CMK (cell line): ENCODE measurements around the gene CFAP65.

Experiments used
- DNase-seq: peaks from one replicate; pipeline ENCODE4 v3.0.0-alpha.2; 2010; ENCODE audit warnings: low read depth

CFAP65 gene

DNA sequence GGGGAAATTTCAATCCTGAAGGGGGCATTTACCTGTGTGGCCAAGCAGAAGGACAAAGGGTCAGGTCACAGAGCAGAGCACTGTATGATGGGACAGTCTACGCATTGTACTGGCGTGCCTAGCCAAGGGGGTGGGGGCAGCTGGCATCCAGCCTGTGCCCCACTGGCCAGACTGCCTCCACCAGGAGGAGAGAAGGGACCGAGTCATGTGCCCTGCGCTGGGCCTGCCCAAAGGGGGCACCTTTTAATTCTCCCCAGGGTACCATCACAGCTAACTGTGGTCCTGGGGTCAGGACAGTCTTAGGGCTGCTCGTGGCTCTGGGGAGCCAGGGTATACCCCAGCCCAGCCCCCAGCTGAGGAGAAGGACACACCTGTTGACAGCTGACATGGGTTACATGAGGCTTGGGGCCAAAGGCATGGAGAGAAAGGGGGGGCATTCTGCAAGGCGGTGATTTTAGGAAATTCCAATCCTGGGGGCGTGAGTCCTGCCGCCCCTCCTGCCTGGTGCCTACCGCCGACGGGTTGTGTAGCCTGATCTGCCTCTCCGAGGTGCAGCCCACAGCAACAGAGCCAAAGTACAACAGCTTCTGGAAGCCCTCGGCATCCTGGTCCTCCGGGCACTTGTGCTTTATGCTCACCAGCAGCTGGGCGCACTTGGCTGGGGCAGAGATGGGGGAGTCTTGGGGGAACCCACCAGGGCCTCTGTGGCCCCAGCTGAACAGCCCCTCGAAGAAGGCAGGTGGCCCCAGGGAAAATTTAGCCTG, 11.0 kb downstream of the CFAP65 start:
- DNase-seq, result no peak

DNA sequence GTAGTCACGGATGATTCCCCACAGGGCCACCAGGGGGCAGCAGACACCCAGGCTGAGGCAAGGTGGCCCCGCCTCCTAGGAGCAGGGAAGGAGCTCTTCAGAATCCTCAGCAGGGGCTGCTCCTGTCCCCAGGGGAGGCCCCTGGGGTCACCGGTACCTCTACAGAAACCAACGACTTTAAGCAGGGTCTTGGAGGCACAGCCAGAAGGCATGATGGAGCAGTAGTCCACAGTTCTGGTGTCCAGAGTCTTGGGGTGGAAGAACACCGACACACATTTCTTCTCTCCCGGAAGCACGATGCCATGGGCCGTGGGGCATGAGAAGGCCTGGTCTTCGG, 11.5 kb downstream of the CFAP65 start:
- DNase-seq, result peak; percentile 57

DNA sequence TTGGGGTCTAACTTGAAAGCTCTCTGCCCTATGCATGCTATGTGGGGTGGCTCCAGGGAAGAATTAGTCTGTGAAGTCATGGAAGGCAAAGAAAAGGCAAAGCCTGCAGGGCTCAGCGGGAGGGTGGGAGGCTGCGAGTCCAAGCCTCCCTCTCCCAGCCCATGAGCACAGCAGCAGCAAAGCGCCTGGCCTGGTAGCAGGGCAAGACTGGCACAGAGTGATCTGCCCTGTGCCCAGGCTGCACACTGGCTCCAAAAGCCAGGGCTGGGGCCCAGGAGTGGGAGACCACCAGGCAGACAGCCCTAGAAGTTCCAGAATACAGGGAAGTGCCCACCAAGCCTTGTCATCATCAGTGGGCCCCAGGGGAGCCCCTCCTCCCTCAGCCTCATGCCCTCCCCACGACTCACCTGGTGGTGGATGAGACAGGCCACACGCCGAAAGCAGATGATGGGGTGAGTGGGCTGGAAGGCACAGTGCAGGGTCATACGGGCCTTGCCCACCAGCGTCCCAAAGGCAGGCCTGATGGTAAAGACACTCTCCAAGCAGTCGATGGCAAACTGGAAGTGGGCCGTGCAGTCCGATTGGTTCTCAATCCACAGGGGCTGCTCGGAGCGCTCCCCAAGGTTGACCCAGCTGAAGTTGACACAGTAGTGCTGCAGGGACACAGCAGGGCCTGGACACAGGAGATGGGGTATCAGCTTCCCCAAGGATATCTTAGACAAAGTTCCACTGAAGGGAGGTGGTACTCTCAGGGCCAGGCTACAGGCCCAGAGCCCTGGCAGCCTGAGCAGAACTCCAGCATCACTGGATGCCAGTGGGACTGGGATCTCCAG, 12.1 kb downstream of the CFAP65 start:
- DNase-seq, result no peak

DNA sequence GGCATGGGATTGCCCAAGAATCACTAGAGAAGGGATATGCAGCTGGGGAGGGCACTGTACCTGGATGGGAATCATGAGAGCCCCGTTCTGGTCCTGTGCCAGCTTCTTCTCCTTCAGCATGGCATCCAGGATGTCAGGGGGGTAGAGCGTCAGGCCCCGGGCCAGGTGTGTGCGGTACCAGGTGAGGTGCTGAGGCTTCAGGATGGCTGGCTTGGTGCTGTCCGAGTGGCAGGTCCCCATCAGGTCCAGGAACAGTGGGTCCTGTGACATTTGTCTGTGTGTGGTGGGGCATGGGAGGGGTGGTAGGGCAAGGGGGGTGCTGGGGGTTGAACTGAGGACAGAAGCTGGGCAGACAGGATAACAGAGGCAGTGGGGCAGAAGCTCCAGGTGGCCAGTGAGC, 13.2 kb downstream of the CFAP65 start:
- DNase-seq, result no peak

DNA sequence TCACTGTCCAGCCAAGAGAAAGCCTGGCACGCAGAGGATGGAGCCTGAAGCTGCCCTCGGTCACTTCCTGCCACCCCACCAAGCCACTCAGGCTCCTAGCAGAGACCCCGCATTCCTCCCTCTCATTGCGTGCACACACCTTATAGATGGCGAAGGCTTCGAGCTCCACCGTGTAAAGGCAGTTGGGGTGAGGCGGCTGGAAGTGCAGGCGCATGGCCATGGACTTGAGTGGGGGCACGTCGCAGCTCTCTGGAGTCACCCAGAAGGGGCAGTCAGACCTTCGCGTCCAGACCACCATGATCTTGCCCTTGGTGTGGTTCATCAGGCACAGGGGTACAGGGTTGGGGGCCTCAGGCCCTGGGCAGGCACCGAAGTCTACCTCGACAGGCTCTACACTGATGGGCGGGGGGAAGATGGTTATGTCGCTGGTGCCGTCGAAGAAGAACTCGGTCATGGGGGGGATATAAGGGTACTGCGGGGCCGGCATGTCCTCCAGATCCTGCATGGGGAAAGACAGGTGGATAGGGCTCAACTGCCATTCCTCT, 13.7 kb downstream of the CFAP65 start:
- DNase-seq, result no peak

DNA sequence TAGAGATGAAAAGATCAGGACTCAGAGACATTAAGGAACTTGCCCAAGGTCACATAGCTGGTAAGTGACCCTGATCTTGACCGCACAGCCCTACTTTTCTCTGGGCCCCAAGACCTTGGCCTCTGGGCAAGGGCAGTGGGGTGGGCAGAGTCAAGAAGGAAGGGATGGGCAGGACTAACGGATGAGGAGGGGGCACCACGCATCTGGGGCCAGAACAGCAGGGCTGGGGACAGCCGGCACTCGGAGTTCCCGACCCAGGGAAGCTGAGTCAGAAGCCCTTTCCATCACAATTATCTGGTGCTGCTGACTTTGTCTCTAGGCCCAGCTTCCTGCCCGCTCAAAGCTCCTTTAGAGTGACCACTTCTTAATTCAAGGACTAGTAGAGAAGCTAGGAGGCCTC, 14.4 kb downstream of the CFAP65 start:
- DNase-seq, result no peak

DNA sequence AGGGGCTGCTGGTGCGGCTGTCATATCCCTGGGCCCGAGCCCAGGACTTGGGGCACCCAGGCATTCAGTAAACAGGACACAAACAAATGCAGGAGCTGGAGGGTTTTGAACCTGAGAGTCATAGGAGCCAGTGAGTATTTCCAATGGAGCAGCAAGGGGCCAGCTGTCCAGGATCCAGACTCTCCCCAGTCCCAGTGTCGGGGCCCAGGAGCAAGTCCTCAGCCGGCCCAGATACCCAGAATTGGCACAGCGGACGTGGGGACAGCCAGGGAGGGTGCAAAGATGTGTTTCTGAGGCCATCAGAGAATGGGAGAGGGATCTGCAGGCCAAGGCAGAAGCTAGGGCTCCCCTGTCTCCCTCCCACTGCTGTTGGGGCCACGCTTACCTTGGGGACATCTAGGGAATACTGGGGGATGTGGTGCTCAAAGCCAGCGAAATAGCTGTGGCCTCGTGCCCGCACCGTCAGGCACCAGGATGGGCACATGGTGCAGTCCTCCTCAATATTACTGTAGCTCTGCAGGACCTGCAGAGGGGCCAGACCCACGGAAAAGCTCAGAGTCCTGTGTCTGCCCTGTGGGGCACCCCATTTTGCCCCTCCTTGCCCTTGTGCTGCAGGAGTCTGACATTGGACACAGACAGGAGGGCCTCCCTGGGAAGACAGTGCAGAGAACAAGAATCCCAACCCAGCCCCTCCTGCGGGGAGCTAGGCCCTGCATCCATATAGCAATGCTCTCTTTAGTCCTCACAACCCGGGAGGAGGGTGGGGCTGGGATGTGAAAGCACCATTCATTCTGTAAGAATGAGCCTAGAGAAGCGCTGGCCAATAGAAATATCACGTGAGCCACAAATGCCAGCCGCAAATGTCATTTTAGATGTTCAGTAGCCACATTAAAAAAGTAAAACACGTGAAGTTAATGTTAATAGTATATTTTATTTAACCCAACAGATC, 15.4 kb downstream of the CFAP65 start:
- DNase-seq, result no peak

DNA sequence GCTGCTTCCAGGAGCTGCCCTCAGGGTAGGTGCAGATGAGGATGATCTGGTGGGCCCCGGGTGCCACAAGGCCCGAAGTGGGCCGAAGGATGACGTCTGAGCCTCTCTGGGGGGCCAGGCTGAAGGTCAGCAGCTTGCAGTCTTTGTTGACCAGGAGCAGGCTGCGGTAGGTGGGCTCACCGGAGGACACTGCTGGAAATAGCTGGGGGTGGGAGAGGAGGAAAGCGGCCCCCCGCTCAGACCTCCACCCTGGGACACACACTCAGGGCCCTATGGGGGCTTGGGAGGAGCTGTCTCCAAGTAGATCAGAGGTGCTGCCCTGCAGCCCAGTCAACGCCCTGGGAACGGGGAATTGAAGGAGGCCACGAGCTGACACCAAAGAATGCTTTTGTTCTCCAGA, 17.3 kb downstream of the CFAP65 start:
- no peak for DNase-seq

DNA sequence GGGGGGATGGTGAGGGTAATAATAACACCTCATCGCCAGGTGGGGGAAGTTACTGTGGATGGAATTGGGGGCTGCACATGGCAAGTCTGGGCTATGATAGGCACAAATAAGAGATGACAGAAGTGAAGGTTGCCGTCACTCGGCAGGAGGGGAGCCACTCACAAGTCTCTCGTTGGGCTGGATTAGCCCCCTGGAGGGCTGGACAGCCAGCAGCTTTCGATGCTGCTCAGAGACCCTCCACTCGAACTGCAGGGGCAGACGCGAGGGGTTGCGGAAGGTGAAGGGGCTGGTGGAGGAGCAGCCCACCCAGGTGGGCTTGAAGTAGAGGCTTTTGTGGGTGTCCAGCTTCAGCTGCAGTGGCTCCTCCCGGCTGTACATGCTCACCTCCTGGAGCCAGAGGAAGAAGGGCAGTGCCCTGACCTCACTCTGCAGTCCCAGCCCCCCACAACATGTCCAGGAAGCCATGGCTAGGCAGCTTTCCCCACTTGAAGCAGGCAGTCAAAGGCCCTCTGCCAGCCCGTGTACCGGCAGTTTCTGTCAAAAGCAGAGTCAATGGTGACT, 18.2 kb downstream of the CFAP65 start:
- no peak for DNase-seq

DNA sequence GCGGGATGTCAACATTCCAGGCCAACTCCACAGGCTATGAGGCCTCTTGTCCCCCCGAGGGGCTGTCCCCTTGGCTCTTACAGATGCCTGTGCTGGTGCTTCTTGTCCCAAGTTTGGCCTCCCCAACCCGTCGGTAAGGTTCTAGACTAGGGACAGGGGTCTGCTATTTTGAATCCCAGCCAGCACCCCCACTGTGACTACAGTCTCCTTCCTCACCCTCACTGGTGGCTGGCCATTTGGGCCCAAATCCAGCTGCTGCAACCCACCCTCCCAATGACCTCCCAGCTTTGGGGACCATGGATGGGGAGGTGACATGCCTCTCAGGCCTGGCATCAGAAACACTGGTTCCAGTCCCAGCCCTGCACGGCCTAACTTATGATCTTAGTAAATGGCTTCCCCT, 18.7 kb downstream of the CFAP65 start:
- no peak for DNase-seq

DNA sequence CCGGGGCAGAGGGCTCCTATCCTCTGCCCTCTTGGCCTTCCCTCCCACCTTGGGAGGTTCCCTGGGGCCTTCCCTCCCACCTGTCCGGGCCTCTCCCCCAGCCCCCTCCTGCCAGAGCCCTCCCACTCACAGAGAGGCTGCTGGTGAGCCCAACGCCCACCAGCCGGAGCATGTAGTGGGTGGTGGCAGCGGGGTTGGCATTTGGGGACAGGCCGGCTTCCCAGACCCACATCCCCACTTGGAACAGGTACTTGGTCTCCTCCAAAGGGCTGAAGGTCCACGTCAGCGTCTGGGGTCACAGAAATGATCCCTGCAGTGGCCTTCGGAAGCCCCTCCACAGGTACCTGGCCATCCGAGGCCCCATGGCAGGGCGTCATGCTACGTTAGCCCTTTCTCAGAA, 19.3 kb downstream of the CFAP65 start:
- DNase-seq, result no peak

DNA sequence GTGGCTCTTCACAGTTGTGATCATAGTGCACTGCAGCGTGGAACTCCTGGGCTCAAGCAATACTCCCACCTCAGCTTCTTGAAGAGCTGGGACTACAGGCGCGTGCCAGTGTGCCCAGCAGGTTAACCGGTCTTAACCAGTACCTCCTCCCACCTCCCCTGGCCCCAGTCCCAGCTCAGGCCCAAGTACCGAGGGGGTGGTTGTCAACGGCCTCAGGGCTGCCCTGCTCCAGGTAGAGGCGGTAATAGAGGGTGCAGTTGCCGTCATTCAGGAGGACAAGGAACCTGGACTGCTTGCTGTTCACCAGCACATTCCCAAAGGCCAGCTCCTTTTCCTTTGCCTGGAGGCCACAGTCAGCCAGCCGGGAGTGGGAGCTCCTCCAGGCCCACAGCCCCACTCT, 19.7 kb downstream of the CFAP65 start:
- DNase-seq, result no peak

DNA sequence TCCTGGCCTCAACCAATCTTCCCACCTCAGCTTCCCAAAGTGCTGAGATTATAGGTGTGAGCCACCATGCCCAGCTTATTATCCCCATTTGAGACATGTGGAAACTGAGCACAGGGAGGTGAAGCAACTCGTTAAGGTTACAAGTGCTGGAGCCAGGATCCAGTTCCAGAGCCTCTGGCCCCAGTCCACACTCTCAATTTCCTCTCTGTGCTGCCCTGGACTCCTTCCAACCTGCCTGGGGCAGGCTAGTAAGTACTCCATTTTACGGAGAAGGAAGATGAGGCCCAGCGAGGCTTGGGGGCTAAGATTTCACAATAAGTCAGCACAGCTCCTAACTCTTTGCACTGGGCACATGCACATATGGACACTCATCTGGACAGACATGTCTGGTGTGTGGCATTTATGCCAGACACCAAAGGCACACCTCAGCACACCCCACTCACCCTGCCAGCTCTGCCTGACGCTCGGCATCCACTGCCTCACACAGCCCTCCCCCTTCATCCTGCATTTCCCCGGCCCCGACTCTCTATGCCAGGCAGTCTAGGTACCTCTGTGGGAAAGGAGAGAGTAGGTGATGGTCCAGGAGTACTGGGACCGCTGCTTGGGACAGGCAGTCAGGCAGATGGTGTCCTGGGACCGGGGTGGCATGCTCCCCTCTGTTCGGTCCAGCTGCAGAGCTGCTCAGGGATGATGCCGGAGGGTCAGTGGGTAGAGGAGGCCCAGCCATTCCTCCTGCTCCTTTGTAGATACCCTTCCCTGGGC, 20.5 kb downstream of the CFAP65 start:
- no peak for DNase-seq

DNA sequence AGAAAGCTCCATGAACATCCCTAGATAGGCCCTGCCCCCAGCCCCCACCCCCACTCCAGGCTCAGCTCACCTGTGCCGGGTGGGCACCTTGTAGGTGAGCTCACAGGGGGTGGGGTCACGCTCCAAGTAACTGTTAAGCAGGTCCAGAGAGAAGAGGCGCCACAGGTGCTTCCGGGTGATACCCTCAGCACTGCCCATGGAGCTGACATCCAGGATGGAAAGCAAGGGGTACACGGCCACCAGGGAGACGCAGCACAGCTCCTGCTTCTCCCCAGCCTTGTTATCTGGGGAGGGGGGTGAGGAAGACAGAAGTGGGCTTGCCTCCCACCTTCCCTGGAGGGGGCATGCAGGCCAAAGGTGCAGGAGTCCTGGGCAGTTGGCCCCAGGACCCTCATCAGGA, 21.9 kb downstream of the CFAP65 start:
- DNase-seq, result no peak

DNA sequence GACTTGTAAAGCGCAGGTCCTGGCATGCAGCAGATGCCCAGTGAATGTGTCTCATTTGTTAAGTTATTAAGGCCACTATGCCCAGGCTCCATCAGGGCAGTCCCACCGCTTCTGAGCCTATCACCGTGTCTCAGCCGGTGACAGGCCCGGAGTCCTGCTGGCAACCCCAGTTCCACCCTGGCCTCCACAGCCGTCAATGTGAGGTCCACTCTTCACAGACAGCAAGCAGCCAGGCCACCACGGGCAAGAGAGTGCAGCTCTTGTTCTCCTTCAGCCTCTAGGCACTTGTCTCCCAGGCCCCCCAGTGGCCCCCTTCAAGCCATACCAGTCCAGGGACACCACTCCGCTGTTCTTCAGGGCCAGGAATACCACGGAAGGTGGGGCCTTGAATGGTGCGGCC, 22.6 kb downstream of the CFAP65 start:
- no peak for DNase-seq

DNA sequence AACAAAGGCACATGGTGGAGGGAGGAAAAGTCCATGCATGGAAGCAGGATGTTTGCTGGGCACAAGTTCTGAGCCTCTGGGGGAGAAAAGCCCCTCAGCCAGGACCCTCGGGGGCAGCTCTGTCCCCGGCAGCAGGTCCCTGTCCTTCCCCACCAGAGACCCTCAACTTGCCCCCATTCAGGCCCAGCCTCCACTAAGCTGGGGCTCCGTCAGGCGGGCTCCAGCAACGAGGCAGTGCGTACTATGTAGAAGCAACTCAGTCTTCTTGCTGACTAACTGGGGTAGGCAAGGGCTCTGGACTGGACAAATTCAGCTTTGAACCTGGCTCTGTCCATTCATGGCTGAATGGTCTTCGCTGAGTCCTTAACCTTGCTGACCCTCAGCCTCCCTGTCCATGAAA, 23.0 kb downstream of the CFAP65 start:
- no peak for DNase-seq

DNA sequence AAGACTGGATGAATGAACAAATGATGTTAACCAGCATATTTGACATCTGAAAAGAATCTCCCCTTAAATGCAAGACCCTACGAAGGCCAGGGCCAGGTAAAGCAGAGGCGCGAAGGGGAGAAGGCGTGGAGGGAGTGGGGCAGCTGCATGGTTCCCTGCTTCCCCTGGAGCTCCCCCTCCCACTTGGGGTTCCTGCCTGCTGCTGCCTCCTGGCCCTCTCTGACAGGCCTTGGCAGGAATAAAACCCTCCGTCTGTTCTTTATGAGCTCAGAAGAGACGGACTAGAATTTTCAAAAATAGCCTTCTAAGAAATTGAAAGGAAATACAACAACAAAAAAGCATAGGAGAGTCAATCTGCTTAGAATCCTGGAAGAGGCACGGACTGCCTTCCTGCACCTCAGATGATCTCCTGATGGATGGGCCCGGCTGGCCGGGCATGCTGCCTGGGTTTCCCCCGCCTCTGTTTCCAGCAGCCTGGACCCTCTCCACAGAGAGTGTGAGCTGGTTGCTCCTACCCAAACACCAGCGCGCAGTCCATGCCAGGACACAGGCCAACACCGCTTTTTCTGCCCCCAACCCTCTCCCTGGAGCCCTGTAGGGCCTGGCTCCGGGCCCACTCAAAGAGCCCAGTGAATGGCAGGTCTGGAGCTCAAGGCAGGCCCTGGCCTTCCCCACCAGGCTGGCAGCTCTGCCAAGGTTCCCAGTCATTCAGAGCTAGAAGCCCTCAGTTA, 23.9 kb downstream of the CFAP65 start:
- no peak for DNase-seq

DNA sequence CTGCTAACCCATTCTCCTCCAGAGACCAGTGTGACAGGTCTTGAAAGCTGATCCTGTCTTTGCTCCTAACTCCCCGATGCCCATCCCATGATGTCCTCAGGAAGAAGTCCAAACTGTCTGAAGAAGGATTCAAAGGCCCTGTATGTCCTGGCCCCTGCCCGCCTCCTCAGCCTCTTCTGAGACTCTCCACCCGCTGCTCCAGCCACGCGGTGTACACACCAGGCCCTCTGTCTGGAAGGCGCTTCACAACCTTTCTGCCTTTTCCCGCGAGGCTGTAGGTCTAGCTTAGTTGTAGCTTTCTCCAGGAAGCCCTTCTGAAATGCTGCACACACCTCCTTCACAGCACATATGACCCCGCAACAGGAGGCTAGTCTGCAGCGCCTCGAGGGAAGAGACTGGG, 24.6 kb downstream of the CFAP65 start:
- DNase-seq, result no peak

DNA sequence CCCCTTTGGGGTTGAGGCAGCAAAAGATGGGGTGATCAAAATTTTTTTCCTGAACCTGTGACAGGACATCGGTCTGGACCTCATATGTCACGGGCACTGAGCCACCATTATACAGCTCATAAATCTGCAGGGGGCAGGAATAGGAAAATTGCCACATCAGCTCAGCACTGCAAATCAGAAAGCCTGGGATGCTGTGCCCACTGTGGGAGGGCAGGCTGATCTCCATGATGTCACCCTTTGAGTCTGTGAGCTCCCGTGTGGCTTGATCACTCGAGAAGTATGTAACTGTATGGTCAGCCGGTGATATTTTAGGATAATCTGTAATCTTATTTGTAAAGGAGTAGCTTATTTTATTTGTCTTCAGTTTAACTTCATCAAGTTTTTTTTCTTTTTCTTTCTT, 30.4 kb downstream of the CFAP65 start:
- DNase-seq, result no peak

DNA sequence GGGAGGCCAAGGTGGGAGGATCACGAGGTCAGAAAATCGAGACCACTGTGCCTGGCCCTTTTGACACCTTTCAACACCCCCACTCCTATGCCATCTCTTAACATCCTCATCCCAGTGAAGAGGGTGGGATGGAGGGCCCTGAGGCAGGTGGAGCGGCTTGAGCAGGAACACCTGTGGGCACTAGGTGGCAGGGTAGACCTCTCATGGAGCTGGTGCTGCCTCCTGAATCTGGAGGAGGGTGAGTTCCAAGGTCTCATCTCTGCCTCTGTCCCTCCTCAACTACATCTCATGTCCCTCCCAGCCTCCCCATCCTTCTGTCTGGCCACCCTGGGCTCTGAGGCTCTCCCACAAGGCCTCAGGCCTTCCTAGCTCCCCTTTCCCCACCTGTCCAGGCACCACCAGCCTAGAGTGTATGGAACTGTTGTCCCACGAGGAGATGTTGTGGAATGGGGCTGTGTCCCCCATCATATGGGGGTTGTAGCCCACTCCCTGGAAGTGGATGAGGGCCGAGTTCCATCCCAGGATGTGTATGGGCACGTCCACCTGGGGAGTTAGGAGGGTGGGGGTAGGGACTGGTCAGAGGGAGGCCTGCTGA, 31.1 kb downstream of the CFAP65 start:
- no peak for DNase-seq
